ENCODE data around the gene UNC79.
"Not testable (repeated sequence)": the region's sequence is repeated elsewhere in the genome, so short reads cannot be mapped to it uniquely, and the experiment has no call there.

UNC79 gene

GRCh38 chr14:93430315-93431035, at the start of gene UNC79:
Gene UNC79, plus strand, starts transcription at chr14:93430939. Its CDS starts 91 bp downstream, at chr14:93431030.
- TF ChIP-seq CTCF (IDR thresholded peaks at IDR 0.05; ENCODE audit: control extremely low read depth, extremely low read depth, low read depth, missing control alignments) = no peak
- POLR2A ChIA-PET = interaction anchor here (0.7 kb wide), 1 partner anchor 694 kb away, joined by 3 read pairs; no protein-coding TSS in a partner anchor
- DNase-seq (ENCODE audit: extremely low spot score) = no peak
- CTCF ChIA-PET = no interaction called here

GRCh38 chr14:93381644-93382043, 49.1 kb upstream of the UNC79 start:
- peak; percentile 16 for DNase-seq (ENCODE audit: extremely low spot score)
- TF ChIP-seq CTCF (IDR thresholded peaks at IDR 0.05; ENCODE audit: control extremely low read depth, extremely low read depth, low read depth, missing control alignments) = peak; percentile 9
- POLR2A ChIA-PET = no interaction called here
- CTCF ChIA-PET = interaction anchor here (0.7 to 1.3 kb wide), 3 partner anchors 9 to 17 kb away, joined by 3 to 4 read pairs (median 3); no protein-coding TSS in a partner anchor

GRCh38 chr14:93384256-93384655, 46.5 kb upstream of the UNC79 start:
- CTCF ChIA-PET = interaction anchor here (1.7 kb wide), 1 partner anchor 10 kb away, joined by 4 read pairs; no protein-coding TSS in a partner anchor
- DNase-seq (ENCODE audit: extremely low spot score) = not testable (repeated sequence)

GRCh38 chr14:93395231-93395630, 35.5 kb upstream of the UNC79 start:
- no peak for DNase-seq (ENCODE audit: extremely low spot score)
- POLR2A ChIA-PET = no interaction called here
- CTCF ChIA-PET = no interaction called here
- TF ChIP-seq CTCF (IDR thresholded peaks at IDR 0.05; ENCODE audit: control extremely low read depth, extremely low read depth, low read depth, missing control alignments) = no peak

More at GRCh38 chr14:93384256-93384655, 46.5 kb upstream of the UNC79 start:
- POLR2A ChIA-PET = not testable (repeated sequence)

GRCh38 chr14:93396456-93396855, 34.3 kb upstream of the UNC79 start:
- CTCF ChIA-PET = no interaction called here
- TF ChIP-seq CTCF (IDR thresholded peaks at IDR 0.05; ENCODE audit: control extremely low read depth, extremely low read depth, low read depth, missing control alignments) = no peak
- POLR2A ChIA-PET = no interaction called here
- DNase-seq (ENCODE audit: extremely low spot score) = no peak

- no peak for TF ChIP-seq CTCF (IDR thresholded peaks at IDR 0.05; ENCODE audit: control extremely low read depth, extremely low read depth, low read depth, missing control alignments)
- CTCF ChIA-PET = no interaction called here
- DNase-seq (ENCODE audit: extremely low spot score) = no peak
- POLR2A ChIA-PET = no interaction called here
These were observed 32.2 kb upstream of the UNC79 start for GRCh38 chr14:93398491-93398890.

GRCh38 chr14:93402951-93403350, 27.8 kb upstream of the UNC79 start:
- POLR2A ChIA-PET = no interaction called here
- CTCF ChIA-PET = no interaction called here
- DNase-seq (ENCODE audit: extremely low spot score) = no peak
- no peak for TF ChIP-seq CTCF (IDR thresholded peaks at IDR 0.05; ENCODE audit: control extremely low read depth, extremely low read depth, low read depth, missing control alignments)

Data from GM10248 (cell line).